Suprapubic skin (tissue), 4 donors: ENCODE results near the gene TTBK2. TPM values are rescaled to one million over a fixed set of nuclear protein-coding genes. Genes with fewer than 3 reads are reported as not detected.

ENCODE experiments used
- DNase-seq, 2 donors: peaks; one replicate each; pipeline ENCODE4 v3.0.0-alpha.2; 2019; ENCODE audit warnings: low spot score in 2 of 2
- H3K27ac ChIP-seq: fragments of 200-600 bp; sonication (generic); one replicate; pipeline ENCODE4 v1.5.1; 2019
- H3K27me3 ChIP-seq: fragments of 200-600 bp; sonication (generic); one replicate; pipeline ENCODE4 v1.5.1; 2019
- H3K36me3 ChIP-seq: fragments of 200-600 bp; sonication (generic); one replicate; pipeline ENCODE4 v1.5.1; 2019
- H3K4me1 ChIP-seq: fragments of 200-600 bp; sonication (generic); one replicate; pipeline ENCODE4 v1.5.1; 2019
- H3K4me3 ChIP-seq: fragments of 200-600 bp; sonication (generic); one replicate; pipeline ENCODE4 v1.5.1; 2019; ENCODE audit warnings: mild to moderate bottlenecking
- H3K9me3 ChIP-seq: fragments of 200-600 bp; sonication (generic); one replicate; pipeline ENCODE4 v1.5.1; 2019
- CTCF ChIP-seq, 2 donors: fragments of 200-600 bp in 1 of 2; fragments of 450-650 bp in 1 of 2; sonication (generic) in 1 of 2; IDR thresholded peaks; one replicate each; pipeline ENCODE4 v1.5.1; 2016 to 2019; ENCODE audit warnings: antibody characterized with exemption in 2 of 2, mild to moderate bottlenecking in 1 of 2, moderate library complexity in 1 of 2
- EP300 ChIP-seq: sonication (generic); formaldehyde crosslinking; IDR thresholded peaks from one replicate; pipeline ENCODE4 v1.6.1; 2017; ENCODE audit warnings: antibody characterized with exemption
- POLR2A ChIP-seq, 2 donors: fragments of 450-650 bp; IDR thresholded peaks; one replicate each; pipeline ENCODE4 v1.6.1; 2017; ENCODE audit warnings: antibody characterized with exemption in 2 of 2, mild to moderate bottlenecking in 2 of 2, moderate library complexity in 2 of 2
- POLR2AphosphoS5 ChIP-seq, 3 donors: sonication (generic); formaldehyde crosslinking; IDR thresholded peaks; one replicate each; pipeline ENCODE4 v1.6.1; 2017; ENCODE audit warnings: antibody characterized with exemption in 3 of 3
- WGBS: methylation state at CpG from one replicate; pipeline ENCODE4 v1.1.5; 2018; 5-methylcytosine and 5-hydroxymethylcytosine counted together
- total RNA-seq, 4 donors: library from RNA; depleted of rRNA; stranded (reverse); fragments of >200 nt; gene quantifications; one replicate each; pipeline ENCODE4 v1.1.0, GENCODE V29; 2016

Gene TTBK2
- total RNA-seq, 4 donors from 2014 or later = 10.5 to 20.6 (median 14.8) TPM

- DNase-seq = no peak
- Histone ChIP-seq H3K27ac (no peak overlapping the region), H3K27me3 (no peaks in the 10 kb centered on the region), H3K4me3 (no peak overlapping the region), H3K4me1 (no peaks in the 10 kb centered on the region), H3K9me3 (no peaks in the 10 kb centered on the region), H3K36me3 (peaks cover 69% of the 10 kb centered on the region)
- WGBS = 61% methylated on average over 3 of the region's 3 CpGs
- TF ChIP-seq POLR2A (IDR thresholded peaks at IDR 0.05) = no peak
These were observed 198.7 kb downstream of the TTBK2 start for GRCh38 chr15:42721916-42722315.

- no peaks in the 10 kb centered on the region for H3K9me3 ChIP-seq
- H3K4me3 ChIP-seq = no peak overlapping the region
- H3K27ac ChIP-seq = no peak overlapping the region
- no peak for TF ChIP-seq POLR2AphosphoS5 (IDR thresholded peaks at IDR 0.05)
- no peaks in the 10 kb centered on the region for H3K27me3 ChIP-seq
- 58% methylated on average over 6 of the region's 6 CpGs for WGBS
- H3K36me3 ChIP-seq = peaks cover 62% of the 10 kb centered on the region
- H3K4me1 ChIP-seq = no peaks in the 10 kb centered on the region
- no peak for DNase-seq
These were observed 199.6 kb downstream of the TTBK2 start for GRCh38 chr15:42721016-42721415.

- Histone ChIP-seq H3K36me3 (peaks cover 53% of the 10 kb centered on the region), H3K9me3 (no peaks in the 10 kb centered on the region), H3K4me3 (no peak overlapping the region), H3K27me3 (no peaks in the 10 kb centered on the region), H3K4me1 (no peaks in the 10 kb centered on the region), H3K27ac (no peak overlapping the region)
- DNase-seq = no peak
- WGBS = 83% methylated on average over 3 of the region's 3 CpGs
- TF ChIP-seq EP300 (no peak), CTCF (IDR thresholded peaks at IDR 0.05) (no peak), POLR2A (IDR thresholded peaks at IDR 0.05) (no peak), POLR2AphosphoS5 (IDR thresholded peaks at IDR 0.05) (no peak)
These were observed 200.5 kb downstream of the TTBK2 start for GRCh38 chr15:42720071-42720470.

GRCh38 chr15:42719043-42719442 is 201.5 kb downstream of the TTBK2 start:
- Histone ChIP-seq H3K36me3 (peaks cover 43% of the 10 kb centered on the region), H3K4me1 (no peaks in the 10 kb centered on the region), H3K9me3 (no peaks in the 10 kb centered on the region), H3K4me3 (no peak overlapping the region), H3K27me3 (no peaks in the 10 kb centered on the region), H3K27ac (no peak overlapping the region)
- TF ChIP-seq CTCF (IDR thresholded peaks at IDR 0.05) (no peak), POLR2AphosphoS5 (IDR thresholded peaks at IDR 0.05) (no peak), EP300 (no peak), POLR2A (IDR thresholded peaks at IDR 0.05) (no peak)
- 91% methylated on average over 6 of the region's 6 CpGs for WGBS
- DNase-seq = no peak

GRCh38 chr15:42716626-42717025 is 204.0 kb downstream of the TTBK2 start:
- Histone ChIP-seq H3K4me1 (no peaks in the 10 kb centered on the region), H3K9me3 (no peaks in the 10 kb centered on the region), H3K36me3 (peaks cover 33% of the 10 kb centered on the region), H3K27me3 (no peaks in the 10 kb centered on the region), H3K4me3 (no peak overlapping the region), H3K27ac (no peak overlapping the region)
- 95% methylated on average over 2 of the region's 2 CpGs for WGBS
- no peak for DNase-seq
- TF ChIP-seq POLR2A (IDR thresholded peaks at IDR 0.05) (no peak), CTCF (IDR thresholded peaks at IDR 0.05) (no peak), EP300 (no peak), POLR2AphosphoS5 (IDR thresholded peaks at IDR 0.05) (no peak)

GRCh38 chr15:42716125-42716524 is 204.5 kb downstream of the TTBK2 start:
- DNase-seq = no peak
- Histone ChIP-seq H3K4me3 (no peak overlapping the region), H3K36me3 (peaks cover 33% of the 10 kb centered on the region), H3K27me3 (no peaks in the 10 kb centered on the region), H3K9me3 (no peaks in the 10 kb centered on the region), H3K4me1 (no peaks in the 10 kb centered on the region), H3K27ac (no peak overlapping the region)
- WGBS = 97% methylated on average over 5 of the region's 5 CpGs
- TF ChIP-seq POLR2AphosphoS5 (IDR thresholded peaks at IDR 0.05) (no peak), POLR2A (IDR thresholded peaks at IDR 0.05) (no peak), CTCF (IDR thresholded peaks at IDR 0.05) (no peak), EP300 (no peak)
